Mucosa of rectum (tissue), 2 donors: ENCODE data around the gene PDPK1.
"Not testable (repeated sequence)": the region's sequence is repeated elsewhere in the genome, so short reads cannot be mapped to it uniquely, and the experiment has no call there.

Experiments used
- H3K27ac ChIP-seq, 2 donors: one replicate each; pipeline ENCODE4 v1.7.0; 2013; ENCODE audit warnings: inconsistent platforms in 2 of 2, low read depth in 2 of 2, low read length in 2 of 2
- H3K27me3 ChIP-seq, 2 donors: one replicate each; pipeline ENCODE4 v1.7.0; 2013; ENCODE audit warnings: low read length in 2 of 2; ENCODE audit not compliant: control insufficient read depth in 2 of 2, insufficient read depth in 2 of 2
- H3K36me3 ChIP-seq, 2 donors: one replicate each; pipeline ENCODE4 v1.7.0; 2013; ENCODE audit warnings: low read length in 2 of 2; ENCODE audit not compliant: control insufficient read depth in 2 of 2, insufficient read depth in 2 of 2
- H3K4me1 ChIP-seq, 2 donors: one replicate each; pipeline ENCODE4 v1.7.0; 2013; ENCODE audit warnings: low read length in 2 of 2, mild to moderate bottlenecking in 1 of 2; ENCODE audit not compliant: control insufficient read depth in 2 of 2, insufficient read depth in 2 of 2
- H3K4me3 ChIP-seq, 2 donors: one replicate each; pipeline ENCODE4 v1.7.0; 2013; ENCODE audit warnings: low read length in 2 of 2
- H3K9ac ChIP-seq, 2 donors: one replicate each; pipeline ENCODE4 v1.7.0; 2013; ENCODE audit warnings: low read length in 2 of 2, low read depth in 1 of 2, mild to moderate bottlenecking in 1 of 2
- H3K9me3 ChIP-seq, 2 donors: one replicate each; pipeline ENCODE4 v1.7.0; 2013; ENCODE audit warnings: low read length in 2 of 2; ENCODE audit not compliant: control insufficient read depth in 2 of 2
- donor health status: healthy.
- donor health status: Normal muscosa, but diverticular disease.

PDPK1 gene

GRCh38 chr16:2572704-2573103, 34.9 kb downstream of the PDPK1 start:
- H3K27me3 ChIP-seq, H3K9ac ChIP-seq, H3K4me1 ChIP-seq, H3K27ac ChIP-seq, H3K36me3 ChIP-seq, H3K9me3 ChIP-seq, H3K4me3 ChIP-seq: not testable (repeated sequence)

DNA sequence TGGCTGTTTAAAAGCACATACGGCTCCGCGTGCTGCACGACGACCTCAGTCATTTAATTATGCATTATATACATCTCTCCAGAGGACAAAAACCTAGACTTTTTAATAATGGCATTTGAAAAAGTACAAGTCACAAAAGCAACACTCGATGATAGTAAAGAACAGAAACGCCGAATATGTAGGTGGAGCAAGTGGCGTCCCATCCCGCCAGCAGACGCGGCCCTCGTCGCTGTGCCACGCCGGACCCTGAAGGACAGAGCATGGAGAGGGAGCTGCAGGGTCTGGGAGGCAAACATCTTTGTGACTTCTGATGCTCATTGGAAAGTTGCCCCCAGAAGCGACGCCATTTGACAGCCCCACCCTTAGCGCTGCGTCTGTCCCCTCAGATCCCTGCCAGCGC, 38.0 kb downstream of the PDPK1 start:
- H3K4me1 ChIP-seq, H3K9me3 ChIP-seq, H3K36me3 ChIP-seq, H3K27me3 ChIP-seq, H3K27ac ChIP-seq, H3K4me3 ChIP-seq, H3K9ac ChIP-seq: not testable (repeated sequence)

GRCh38 chr16:2577044-2577443, 39.2 kb downstream of the PDPK1 start:
- not testable (repeated sequence) for H3K9ac ChIP-seq, H3K9me3 ChIP-seq, H3K36me3 ChIP-seq, H3K27me3 ChIP-seq, H3K27ac ChIP-seq, H3K4me3 ChIP-seq, H3K4me1 ChIP-seq

DNA sequence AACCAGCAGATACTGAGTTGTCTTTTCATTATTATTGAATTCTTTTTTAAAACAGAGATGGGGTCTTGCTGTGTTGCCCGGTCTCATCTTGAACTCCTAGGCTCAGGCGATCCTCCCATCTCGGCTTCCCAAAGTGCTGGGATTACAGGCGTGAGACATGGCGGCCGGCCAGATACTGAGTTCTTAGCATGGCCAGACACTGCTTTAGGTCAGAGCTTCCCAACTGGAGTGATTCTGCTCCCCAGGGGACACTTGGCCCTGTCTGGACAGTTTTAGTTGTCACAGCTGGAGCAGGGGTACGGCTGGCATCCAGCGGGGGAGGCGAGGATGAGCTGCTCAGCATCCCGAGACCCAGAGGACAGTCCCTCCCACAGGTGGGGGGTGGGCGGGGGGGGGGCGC, 41.1 kb downstream of the PDPK1 start:
- H3K36me3 ChIP-seq, H3K27me3 ChIP-seq, H3K9ac ChIP-seq, H3K27ac ChIP-seq, H3K4me3 ChIP-seq, H3K4me1 ChIP-seq, H3K9me3 ChIP-seq: not testable (repeated sequence)

DNA sequence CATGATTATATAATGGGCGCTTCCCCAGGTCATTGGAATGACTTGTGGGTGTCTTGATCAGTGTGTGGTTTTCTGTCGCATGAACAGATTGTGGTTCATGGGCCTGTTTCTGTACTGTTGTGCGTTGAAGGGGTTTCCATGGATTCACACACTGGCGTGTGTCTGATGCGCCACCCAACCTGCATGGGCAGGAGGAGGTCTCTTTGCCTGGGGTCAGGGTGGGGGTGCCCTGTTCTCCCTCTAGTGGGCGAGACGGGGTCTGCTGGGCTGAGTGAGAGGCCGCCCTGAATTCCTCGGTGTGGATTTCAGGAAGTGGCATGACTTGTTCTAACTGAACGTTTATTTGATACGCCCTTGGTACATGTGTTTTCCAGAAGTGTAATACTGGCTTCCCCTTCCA, 42.3 kb downstream of the PDPK1 start:
- H3K4me3 ChIP-seq, H3K9me3 ChIP-seq, H3K36me3 ChIP-seq: not testable (repeated sequence)

GRCh38 chr16:2580818-2581217, 43.0 kb downstream of the PDPK1 start:
- H3K27ac ChIP-seq, H3K9me3 ChIP-seq, H3K27me3 ChIP-seq, H3K4me1 ChIP-seq, H3K9ac ChIP-seq, H3K4me3 ChIP-seq: not testable (repeated sequence)
- peaks cover 6 to 11% of the 10 kb centered on the region in 2 donors for H3K36me3 ChIP-seq

More for the DNA sequence above, 42.3 kb downstream of the PDPK1 start:
- not testable (repeated sequence) for H3K4me1 ChIP-seq, H3K9ac ChIP-seq, H3K27me3 ChIP-seq, H3K27ac ChIP-seq

GRCh38 chr16:2584729-2585650, 47.2 kb downstream of the PDPK1 start:
- H3K9me3 ChIP-seq = no peaks in the 10 kb centered on the region
- no peak overlapping the region for H3K4me3 ChIP-seq
- H3K27ac ChIP-seq = no peak overlapping the region
- H3K9ac ChIP-seq = no peak overlapping the region
- no peaks in the 10 kb centered on the region for H3K4me1 ChIP-seq
- H3K36me3 ChIP-seq = peaks cover 31 to 48% of the 10 kb centered on the region in 2 donors
- H3K27me3 ChIP-seq = no peaks in the 10 kb centered on the region

DNA sequence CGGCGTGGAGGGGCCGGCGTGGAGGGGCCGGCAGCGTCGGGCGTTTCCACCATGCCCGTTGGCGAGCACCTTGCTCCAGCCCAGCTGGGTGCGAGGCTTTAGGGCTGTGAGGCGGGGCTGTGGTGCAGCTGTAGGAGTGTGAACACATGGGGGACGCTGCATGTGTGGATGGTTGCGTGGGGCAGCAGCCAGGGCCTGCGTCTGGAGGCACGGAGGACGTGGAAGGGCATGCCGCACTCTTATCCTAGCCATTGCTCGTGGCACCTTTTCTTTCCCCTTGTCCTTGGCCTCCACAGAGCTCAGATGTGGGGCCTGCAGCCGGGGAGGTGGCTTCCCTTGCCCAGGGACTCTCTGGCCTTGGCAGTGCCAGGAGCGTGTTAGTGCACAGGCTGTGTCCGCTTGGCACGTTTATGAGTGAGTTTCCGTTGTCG, 47.8 kb downstream of the PDPK1 start:
- peaks cover 32 to 53% of the 10 kb centered on the region in 2 donors for H3K36me3 ChIP-seq
- no peak overlapping the region for H3K4me3 ChIP-seq
- no peak overlapping the region for H3K27ac ChIP-seq
- H3K27me3 ChIP-seq = no peaks in the 10 kb centered on the region
- H3K9me3 ChIP-seq = no peaks in the 10 kb centered on the region
- no peaks in the 10 kb centered on the region for H3K4me1 ChIP-seq
- no peak overlapping the region for H3K9ac ChIP-seq

GRCh38 chr16:2586241-2586640, 48.4 kb downstream of the PDPK1 start:
- no peak overlapping the region for H3K4me3 ChIP-seq
- H3K27me3 ChIP-seq = no peaks in the 10 kb centered on the region
- H3K9ac ChIP-seq = no peak overlapping the region
- H3K9me3 ChIP-seq = no peaks in the 10 kb centered on the region
- H3K27ac ChIP-seq = no peak overlapping the region
- H3K36me3 ChIP-seq = peaks cover 32 to 53% of the 10 kb centered on the region in 2 donors
- no peaks in the 10 kb centered on the region for H3K4me1 ChIP-seq

DNA sequence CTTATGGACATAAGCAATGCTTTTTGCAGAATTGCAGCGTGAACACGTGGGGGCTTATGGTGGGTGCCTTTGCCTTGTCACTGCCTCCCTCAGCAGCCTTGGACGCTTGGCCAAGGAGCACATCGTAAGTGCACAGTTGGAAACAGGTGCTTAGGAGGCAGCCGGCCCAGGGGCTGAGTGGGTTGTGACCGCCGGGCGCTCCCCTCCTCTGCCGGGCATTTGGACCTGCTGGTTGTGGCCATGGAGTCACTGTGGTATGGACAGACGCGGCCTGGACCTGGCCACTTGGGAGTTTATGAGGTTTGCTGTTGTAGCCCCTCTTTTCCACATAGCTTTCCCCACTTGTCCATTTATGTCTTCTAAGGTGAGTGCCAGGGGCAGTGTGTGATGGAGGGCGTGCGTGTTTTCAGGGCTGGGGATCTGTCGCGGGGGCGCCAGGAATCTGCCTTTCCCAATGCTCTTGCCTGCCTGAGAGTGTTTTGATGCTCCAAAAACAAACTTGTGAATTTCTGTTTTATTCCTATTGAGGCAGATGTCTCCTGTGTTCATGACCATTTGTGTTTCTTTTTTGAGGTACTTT, 49.2 kb downstream of the PDPK1 start:
- Histone ChIP-seq H3K27ac (no peak overlapping the region), H3K36me3 (peaks cover 32 to 56% of the 10 kb centered on the region in 2 donors), H3K4me3 (no peak overlapping the region), H3K9me3 (no peaks in the 10 kb centered on the region), H3K4me1 (no peaks in the 10 kb centered on the region), H3K9ac (no peak overlapping the region), H3K27me3 (no peaks in the 10 kb centered on the region)
